Gastroesophageal sphincter (tissue), 3 donors: ENCODE data around the gene INPP5A.
A peak's percentile ranks its signal among the peaks of the same experiment; 100 is the strongest.

Source experiments
- CTCF ChIP-seq, 4 experiments: fragments of 200-600 bp in 2 of 4; fragments of 450-650 bp in 2 of 4; sonication (generic) in 1 of 4; IDR thresholded peaks; one replicate each; pipeline ENCODE4 v1.5.1; 2017 to 2019; ENCODE audit warnings: antibody characterized with exemption in 4 of 4, mild to moderate bottlenecking in 2 of 4, moderate library complexity in 2 of 4
- POLR2A ChIP-seq, 2 donors: fragments of 450-650 bp; IDR thresholded peaks; one replicate each; pipeline ENCODE4 v1.6.1; 2017; ENCODE audit warnings: antibody characterized with exemption in 2 of 2, mild to moderate bottlenecking in 2 of 2, moderate library complexity in 1 of 2

GRCh38 chr10:132537684-132538001 lies at the start of gene INPP5A:
- TF ChIP-seq POLR2A (IDR thresholded peaks at IDR 0.05) (peak; percentile 61 to 75), CTCF (IDR thresholded peaks at IDR 0.05) (no peak)
